OCI-LY1 (cell line): Measurements from ENCODE around the gene PLA2G4B.

Experiments used
- H2AFZ ChIP-seq: fragments of 200-600 bp; sonication (generic), shearing (Covaris generic); 2 replicates; pipeline ENCODE4 v1.6.0; 2014; ENCODE audit warnings: antibody characterized with exemption, mild to moderate bottlenecking, low read length
- H3F3A ChIP-seq: fragments of 200-600 bp; sonication (generic), shearing (Covaris generic); 2 replicates; pipeline ENCODE4 v1.6.0; 2014; ENCODE audit warnings: mild to moderate bottlenecking, antibody characterized with exemption, low read length, moderate library complexity; ENCODE audit not compliant: insufficient read depth
- H3K27ac ChIP-seq: fragments of 200-600 bp; sonication (generic); 2 replicates; pipeline ENCODE4 v1.5.1; 2014; ENCODE audit warnings: low read length, mixed run types, mild to moderate bottlenecking, low read depth; ENCODE audit not compliant: poor library complexity, severe bottlenecking
- H3K27me3 ChIP-seq: fragments of 200-600 bp; sonication (generic); 2 replicates; pipeline ENCODE4 v1.6.0; 2014; ENCODE audit warnings: antibody characterized with exemption, mild to moderate bottlenecking, low read length, moderate library complexity; ENCODE audit not compliant: insufficient read depth
- H3K36me3 ChIP-seq: fragments of 200-600 bp; sonication (generic); 2 replicates; pipeline ENCODE4 v1.6.1; 2014; ENCODE audit warnings: mild to moderate bottlenecking, antibody characterized with exemption, low read length, moderate library complexity, mixed read lengths; ENCODE audit not compliant: insufficient read depth
- H3K4me1 ChIP-seq: fragments of 200-600 bp; sonication (generic); 2 replicates; pipeline ENCODE4 v1.5.1; 2014; ENCODE audit warnings: mild to moderate bottlenecking, low read length, moderate library complexity; ENCODE audit not compliant: insufficient read depth, severe bottlenecking
- H3K4me2 ChIP-seq: fragments of 200-600 bp; sonication (generic), shearing (Covaris generic); 2 replicates; pipeline ENCODE4 v1.6.1; 2014; ENCODE audit warnings: low read length
- H3K4me3 ChIP-seq: fragments of 200-600 bp; sonication (generic); 2 replicates; pipeline ENCODE4 v1.5.1; 2014; ENCODE audit warnings: low read length, low read depth, mild to moderate bottlenecking, mixed read lengths; ENCODE audit not compliant: poor library complexity, severe bottlenecking
- H3K79me2 ChIP-seq: fragments of 200-600 bp; shearing (Covaris generic); 2 replicates; pipeline ENCODE4 v1.6.1; 2016; ENCODE audit warnings: mixed run types, low read length, mixed read lengths; ENCODE audit not compliant: insufficient read depth
- H3K9ac ChIP-seq: fragments of 200-600 bp; sonication (generic), shearing (Covaris generic); 2 replicates; pipeline ENCODE4 v1.6.1; 2014; ENCODE audit warnings: mild to moderate bottlenecking, low read length, mixed read lengths
- H3K9me2 ChIP-seq: fragments of 200-600 bp; sonication (generic), shearing (Covaris generic); 2 replicates; pipeline ENCODE4 v1.6.1; 2014; ENCODE audit warnings: low read depth, mild to moderate bottlenecking, low read length, mixed read lengths
- H3K9me3 ChIP-seq: fragments of 200-600 bp; shearing (Covaris generic); 2 replicates; pipeline ENCODE4 v1.6.1; 2014; ENCODE audit warnings: low read length, mixed read lengths
- H4K20me1 ChIP-seq: fragments of 200-600 bp; sonication (generic), shearing (Covaris generic); 2 replicates; pipeline ENCODE4 v1.6.0; 2016; ENCODE audit warnings: mild to moderate bottlenecking, low read length; ENCODE audit not compliant: insufficient read depth
- CTCF ChIP-seq: fragments of 200-600 bp; sonication (generic), shearing (Covaris generic); IDR thresholded peaks from 2 replicates; pipeline ENCODE4 v1.5.1; 2017; ENCODE audit warnings: mild to moderate bottlenecking, antibody characterized with exemption, low read length, moderate library complexity, mixed read lengths
- EZH2 ChIP-seq: fragments of 200-600 bp; sonication (generic), shearing (Covaris generic); IDR thresholded peaks from 2 replicates; pipeline ENCODE4 v1.8.0; 2017; ENCODE audit warnings: borderline replicate concordance, mixed run types, mild to moderate bottlenecking, antibody characterized with exemption, low read length, moderate library complexity, mixed read lengths

Gene PLA2G4B

DNA sequence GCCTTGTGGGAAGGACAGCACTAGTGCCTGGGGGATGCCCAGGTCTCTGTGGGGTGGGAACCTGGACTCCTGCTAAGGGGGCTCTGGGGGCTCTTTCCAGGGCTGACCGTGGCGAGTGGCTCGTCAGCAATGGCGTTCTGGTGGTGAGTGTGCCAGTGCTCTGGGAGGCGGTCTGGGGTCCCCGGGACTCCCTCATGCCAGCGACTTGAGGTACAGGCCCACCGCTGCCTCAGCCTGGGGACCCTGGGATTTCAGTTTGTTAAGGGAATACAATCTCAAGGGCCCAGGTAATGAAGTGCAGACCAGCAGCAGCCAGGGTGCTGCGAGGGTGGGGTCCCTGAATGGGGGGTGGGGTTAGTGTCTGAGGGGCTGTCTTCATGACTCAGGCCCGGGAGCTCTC is 2.5 kb downstream of the PLA2G4B start:
- no peaks in the 10 kb centered on the region for H3K79me2 ChIP-seq
- H3K36me3 ChIP-seq = no peaks in the 10 kb centered on the region
- no peaks in the 10 kb centered on the region for H3K4me1 ChIP-seq
- H3K27ac ChIP-seq = no peak overlapping the region
- no peaks in the 10 kb centered on the region for H3K9me2 ChIP-seq
- H3K27me3 ChIP-seq = no peaks in the 10 kb centered on the region
- H4K20me1 ChIP-seq = no peaks in the 10 kb centered on the region
- H3K9ac ChIP-seq = no peak overlapping the region
- H3K4me3 ChIP-seq = no peak overlapping the region
- TF ChIP-seq EZH2 = no peak
- TF ChIP-seq CTCF = no peak
- no peak overlapping the region for H2AFZ ChIP-seq
- no peaks in the 10 kb centered on the region for H3K9me3 ChIP-seq
- H3F3A ChIP-seq = no peaks in the 10 kb centered on the region
- H3K4me2 ChIP-seq = no peak overlapping the region

DNA sequence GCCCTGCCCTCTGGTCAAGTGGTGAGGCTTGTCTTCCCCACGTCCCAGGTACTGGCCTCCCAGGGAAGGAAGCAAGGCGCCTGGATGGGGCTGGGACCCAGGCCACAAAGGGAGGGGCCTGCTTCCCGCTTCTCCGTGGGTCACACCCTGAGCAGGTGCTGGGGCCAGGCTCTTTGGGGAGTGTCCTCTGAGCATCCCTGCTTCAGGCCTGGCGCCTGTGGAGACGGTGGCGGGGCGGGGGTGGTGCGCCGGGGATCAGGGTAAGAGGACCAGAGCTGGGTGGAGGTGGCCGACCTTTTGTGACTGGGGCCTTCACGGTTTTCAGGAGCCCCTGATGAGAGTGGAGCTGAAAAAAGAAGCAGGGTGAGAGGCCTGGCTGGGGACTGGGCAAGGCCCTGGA is 3.6 kb downstream of the PLA2G4B start:
- Histone ChIP-seq H2AFZ (no peak overlapping the region), H3K4me3 (no peak overlapping the region), H3K79me2 (no peaks in the 10 kb centered on the region), H3K27ac (no peak overlapping the region), H3K9me2 (no peaks in the 10 kb centered on the region), H3K4me1 (no peaks in the 10 kb centered on the region), H3K27me3 (no peaks in the 10 kb centered on the region), H3K9me3 (no peaks in the 10 kb centered on the region), H3K4me2 (no peak overlapping the region), H4K20me1 (no peaks in the 10 kb centered on the region), H3K9ac (no peak overlapping the region), H3F3A (no peaks in the 10 kb centered on the region), H3K36me3 (no peaks in the 10 kb centered on the region)
- TF ChIP-seq EZH2 = no peak
- no peak for TF ChIP-seq CTCF

- no peak overlapping the region for H3K4me2 ChIP-seq
- H3K79me2 ChIP-seq = no peaks in the 10 kb centered on the region
- H3K4me3 ChIP-seq = no peak overlapping the region
- no peaks in the 10 kb centered on the region for H3K9me2 ChIP-seq
- H3K27ac ChIP-seq = no peak overlapping the region
- no peak overlapping the region for H3K9ac ChIP-seq
- TF ChIP-seq EZH2 (no peak), CTCF (no peak)
- H3K36me3 ChIP-seq = peaks cover 7% of the 10 kb centered on the region
- no peaks in the 10 kb centered on the region for H3K9me3 ChIP-seq
- H4K20me1 ChIP-seq = no peaks in the 10 kb centered on the region
- H3K27me3 ChIP-seq = no peaks in the 10 kb centered on the region
- no peaks in the 10 kb centered on the region for H3F3A ChIP-seq
- H3K4me1 ChIP-seq = no peaks in the 10 kb centered on the region
- no peak overlapping the region for H2AFZ ChIP-seq
Measured at GRCh38 chr15:41843571-41843970, 4.9 kb downstream of the PLA2G4B start.
